ENCODE data around the gene DHRSX.

The DHRSX gene

GRCh38 chrX:2446815-2447214, 54.0 kb downstream of the DHRSX start:
- H3K4me1 ChIP-seq (ENCODE audit: insufficient read depth, poor library complexity, severe bottlenecking), result no peaks in the 10 kb centered on the region
- no peaks in the 10 kb centered on the region for H3K9me3 ChIP-seq (ENCODE audit: severe bottlenecking)
- H3K27ac ChIP-seq (ENCODE audit: poor library complexity, severe bottlenecking), result no peak overlapping the region
- TF ChIP-seq CTCF (IDR thresholded peaks at IDR 0.05; ENCODE audit: poor library complexity, severe bottlenecking), result no peak
- H3K36me3 ChIP-seq (ENCODE audit: low read depth), result no peaks in the 10 kb centered on the region
- H3K4me3 ChIP-seq (ENCODE audit: severe bottlenecking), result no peak overlapping the region
- no peaks in the 10 kb centered on the region for H3K27me3 ChIP-seq (ENCODE audit: insufficient read depth, poor library complexity, severe bottlenecking)
- DNase-seq (ENCODE audit: low spot score) (no peak), ATAC-seq (ENCODE audit: low read depth) (no peak)

GRCh38 chrX:2445662-2446623, 54.8 kb downstream of the DHRSX start:
- no peaks in the 10 kb centered on the region for H3K4me1 ChIP-seq (ENCODE audit: insufficient read depth, poor library complexity, severe bottlenecking)
- H3K27ac ChIP-seq (ENCODE audit: poor library complexity, severe bottlenecking), result no peak overlapping the region
- TF ChIP-seq CTCF (IDR thresholded peaks at IDR 0.05; ENCODE audit: poor library complexity, severe bottlenecking), result no peak
- H3K4me3 ChIP-seq (ENCODE audit: severe bottlenecking), result no peak overlapping the region
- H3K9me3 ChIP-seq (ENCODE audit: severe bottlenecking), result no peaks in the 10 kb centered on the region
- no peaks in the 10 kb centered on the region for H3K36me3 ChIP-seq (ENCODE audit: low read depth)
- no peak for ATAC-seq (ENCODE audit: low read depth)
- DNase-seq (ENCODE audit: low spot score), result peak; percentile 42
- no peaks in the 10 kb centered on the region for H3K27me3 ChIP-seq (ENCODE audit: insufficient read depth, poor library complexity, severe bottlenecking)

- H3K9me3 ChIP-seq (ENCODE audit: severe bottlenecking), result no peaks in the 10 kb centered on the region
- H3K4me1 ChIP-seq (ENCODE audit: insufficient read depth, poor library complexity, severe bottlenecking), result no peaks in the 10 kb centered on the region
- no peak overlapping the region for H3K27ac ChIP-seq (ENCODE audit: poor library complexity, severe bottlenecking)
- no peaks in the 10 kb centered on the region for H3K27me3 ChIP-seq (ENCODE audit: insufficient read depth, poor library complexity, severe bottlenecking)
- H3K36me3 ChIP-seq (ENCODE audit: low read depth), result no peaks in the 10 kb centered on the region
- no peak overlapping the region for H3K4me3 ChIP-seq (ENCODE audit: severe bottlenecking)
- TF ChIP-seq CTCF (IDR thresholded peaks at IDR 0.05; ENCODE audit: poor library complexity, severe bottlenecking), result no peak
- ATAC-seq (ENCODE audit: low read depth), result no peak
- no peak for DNase-seq (ENCODE audit: low spot score)
These were observed 58.1 kb downstream of the DHRSX start for GRCh38 chrX:2442694-2443093.

GRCh38 chrX:2441466-2441865, 59.3 kb downstream of the DHRSX start:
- H3K27ac ChIP-seq (ENCODE audit: poor library complexity, severe bottlenecking), result no peak overlapping the region
- no peak overlapping the region for H3K4me3 ChIP-seq (ENCODE audit: severe bottlenecking)
- no peak for DNase-seq (ENCODE audit: low spot score)
- no peaks in the 10 kb centered on the region for H3K36me3 ChIP-seq (ENCODE audit: low read depth)
- TF ChIP-seq CTCF (IDR thresholded peaks at IDR 0.05; ENCODE audit: poor library complexity, severe bottlenecking), result no peak
- H3K27me3 ChIP-seq (ENCODE audit: insufficient read depth, poor library complexity, severe bottlenecking), result no peaks in the 10 kb centered on the region
- no peak for ATAC-seq (ENCODE audit: low read depth)
- no peaks in the 10 kb centered on the region for H3K4me1 ChIP-seq (ENCODE audit: insufficient read depth, poor library complexity, severe bottlenecking)
- no peaks in the 10 kb centered on the region for H3K9me3 ChIP-seq (ENCODE audit: severe bottlenecking)

- H3K27me3 ChIP-seq (ENCODE audit: insufficient read depth, poor library complexity, severe bottlenecking), result no peaks in the 10 kb centered on the region
- no peak for TF ChIP-seq CTCF (IDR thresholded peaks at IDR 0.05; ENCODE audit: poor library complexity, severe bottlenecking)
- no peaks in the 10 kb centered on the region for H3K36me3 ChIP-seq (ENCODE audit: low read depth)
- no peak for ATAC-seq (ENCODE audit: low read depth)
- DNase-seq (ENCODE audit: low spot score), result no peak
- no peak overlapping the region for H3K4me3 ChIP-seq (ENCODE audit: severe bottlenecking)
- no peaks in the 10 kb centered on the region for H3K4me1 ChIP-seq (ENCODE audit: insufficient read depth, poor library complexity, severe bottlenecking)
- H3K27ac ChIP-seq (ENCODE audit: poor library complexity, severe bottlenecking), result no peak overlapping the region
- no peaks in the 10 kb centered on the region for H3K9me3 ChIP-seq (ENCODE audit: severe bottlenecking)
These were observed 61.2 kb downstream of the DHRSX start for GRCh38 chrX:2439613-2440012.

All from RWPE2 (cell line).